ENCODE results near the gene TCEANC2.

- TF ChIP-seq, protein P1, sequence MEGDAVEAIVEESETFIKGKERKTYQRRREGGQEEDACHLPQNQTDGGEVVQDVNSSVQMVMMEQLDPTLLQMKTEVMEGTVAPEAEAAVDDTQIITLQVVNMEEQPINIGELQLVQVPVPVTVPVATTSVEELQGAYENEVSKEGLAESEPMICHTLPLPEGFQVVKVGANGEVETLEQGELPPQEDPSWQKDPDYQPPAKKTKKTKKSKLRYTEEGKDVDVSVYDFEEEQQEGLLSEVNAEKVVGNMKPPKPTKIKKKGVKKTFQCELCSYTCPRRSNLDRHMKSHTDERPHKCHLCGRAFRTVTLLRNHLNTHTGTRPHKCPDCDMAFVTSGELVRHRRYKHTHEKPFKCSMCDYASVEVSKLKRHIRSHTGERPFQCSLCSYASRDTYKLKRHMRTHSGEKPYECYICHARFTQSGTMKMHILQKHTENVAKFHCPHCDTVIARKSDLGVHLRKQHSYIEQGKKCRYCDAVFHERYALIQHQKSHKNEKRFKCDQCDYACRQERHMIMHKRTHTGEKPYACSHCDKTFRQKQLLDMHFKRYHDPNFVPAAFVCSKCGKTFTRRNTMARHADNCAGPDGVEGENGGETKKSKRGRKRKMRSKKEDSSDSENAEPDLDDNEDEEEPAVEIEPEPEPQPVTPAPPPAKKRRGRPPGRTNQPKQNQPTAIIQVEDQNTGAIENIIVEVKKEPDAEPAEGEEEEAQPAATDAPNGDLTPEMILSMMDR (conservative IDR thresholded peaks at IDR 0.05; ENCODE audit: low read depth, low read length), result no peak
- TF ChIP-seq EZH2 (IDR thresholded peaks at IDR 0.05; ENCODE audit: borderline replicate concordance, low read depth, low read length, poor library complexity, severe bottlenecking), result no peak
Observed at GRCh38 chr1:54013393-54014008, 39.9 kb upstream of the TCEANC2 start.

All from A673 (cell line).